HG03378 (cell line): ENCODE measurements around the gene MYL12B.

Experiments used
- ATAC-seq: cut with Tn5 transposase; IDR thresholded peaks from one replicate; pipeline ENCODE4 v1.9.1; 2021; ENCODE audit warnings: mild to moderate bottlenecking, moderate library complexity; ENCODE audit not compliant: unreplicated experiment

Gene MYL12B

DNA sequence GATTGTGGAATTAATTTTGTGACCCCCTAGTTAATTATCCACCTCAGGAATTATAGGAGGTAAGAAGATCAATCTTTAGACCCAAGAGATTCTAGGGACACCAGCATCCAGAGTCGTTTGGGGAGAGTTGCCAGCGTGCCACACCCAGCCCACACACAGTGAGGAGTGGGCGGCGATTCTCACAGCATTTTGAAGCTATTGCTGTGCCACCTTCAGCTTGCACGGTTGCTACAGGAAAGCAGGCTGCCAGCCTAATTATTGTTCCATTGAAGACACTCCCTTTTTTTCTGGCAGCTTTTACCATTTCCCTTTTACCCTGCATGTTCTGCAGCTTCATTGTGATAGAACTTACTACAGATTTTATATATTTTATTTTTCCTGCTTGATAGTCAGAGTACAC, 27.5 kb upstream of the MYL12B start:
- ATAC-seq: no peak

DNA sequence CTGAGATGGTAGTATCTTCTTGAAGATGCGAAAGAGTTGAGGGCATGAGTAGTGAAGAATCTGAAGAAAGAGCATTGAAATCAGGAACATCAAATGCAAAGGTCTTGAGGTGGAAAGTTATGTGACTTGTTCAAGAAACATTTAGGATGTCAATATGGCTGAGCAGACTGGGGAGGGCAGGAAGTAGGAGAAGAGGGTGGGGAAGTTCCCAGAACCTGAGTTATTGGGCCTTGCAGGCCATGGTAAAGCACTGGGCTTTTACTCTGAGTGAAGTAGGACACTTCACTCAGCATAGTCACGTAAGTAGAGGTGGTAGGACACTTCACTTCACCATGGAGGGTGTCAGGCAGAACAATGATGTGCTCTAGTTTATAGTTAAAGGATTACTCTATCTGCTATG, 26.1 kb upstream of the MYL12B start:
- no peak for ATAC-seq

DNA sequence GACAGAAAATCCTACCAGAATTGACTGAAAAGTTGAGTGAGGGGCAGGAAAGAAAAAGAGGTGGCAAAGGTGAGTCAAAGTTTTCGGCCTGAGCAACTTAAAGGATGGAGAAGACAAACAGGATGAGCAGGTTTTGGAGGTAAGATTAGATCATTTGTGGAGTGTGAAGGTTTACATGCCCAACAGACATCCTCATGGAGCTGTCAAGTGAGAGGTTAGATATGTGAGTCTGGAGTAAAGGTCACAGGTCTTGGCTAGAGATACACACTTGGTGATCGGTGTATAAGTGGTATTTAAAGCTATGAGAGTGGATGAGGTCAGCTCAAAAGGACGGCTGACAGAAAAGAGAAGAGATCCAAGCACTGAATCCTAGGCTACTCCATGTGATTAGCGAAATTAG, 25.5 kb upstream of the MYL12B start:
- ATAC-seq: no peak

DNA sequence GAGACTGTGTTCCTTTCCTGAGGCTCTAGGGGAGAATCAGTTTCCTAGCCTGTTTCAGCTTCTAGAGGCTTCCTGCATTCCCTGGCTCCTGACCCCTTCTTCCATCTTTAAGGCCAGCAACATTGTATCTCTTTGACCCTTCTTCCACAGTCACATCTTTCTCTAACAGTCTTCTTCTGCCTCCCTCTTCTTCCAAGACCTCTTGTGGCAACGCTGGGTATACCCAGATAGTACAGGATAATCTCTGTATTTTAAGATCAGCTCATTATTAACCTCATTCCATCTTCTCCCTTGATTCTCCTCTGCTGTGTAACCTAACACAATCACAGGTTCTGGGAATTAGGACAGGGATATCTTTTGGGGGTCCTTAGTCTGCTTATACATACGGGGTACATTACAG, 23.2 kb upstream of the MYL12B start:
- no peak for ATAC-seq

DNA sequence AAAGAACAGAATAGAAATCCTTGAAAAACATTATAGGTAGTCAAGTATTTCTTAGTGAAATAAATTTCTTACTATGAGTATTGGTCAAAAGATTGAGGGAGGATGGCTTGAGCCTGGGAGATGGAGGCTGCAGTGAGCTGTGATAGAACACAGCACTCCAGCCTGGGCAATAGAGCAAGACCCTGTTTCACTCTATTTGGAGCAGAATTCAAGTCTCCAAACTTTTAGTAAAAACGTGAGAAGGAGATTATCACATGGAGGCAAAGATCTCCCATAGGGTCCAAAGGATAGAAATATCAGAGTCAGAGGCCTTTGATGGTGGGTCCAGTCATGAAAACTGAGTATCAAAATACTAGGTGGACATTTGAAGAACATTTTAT, 16.8 kb upstream of the MYL12B start:
- no peak for ATAC-seq

DNA sequence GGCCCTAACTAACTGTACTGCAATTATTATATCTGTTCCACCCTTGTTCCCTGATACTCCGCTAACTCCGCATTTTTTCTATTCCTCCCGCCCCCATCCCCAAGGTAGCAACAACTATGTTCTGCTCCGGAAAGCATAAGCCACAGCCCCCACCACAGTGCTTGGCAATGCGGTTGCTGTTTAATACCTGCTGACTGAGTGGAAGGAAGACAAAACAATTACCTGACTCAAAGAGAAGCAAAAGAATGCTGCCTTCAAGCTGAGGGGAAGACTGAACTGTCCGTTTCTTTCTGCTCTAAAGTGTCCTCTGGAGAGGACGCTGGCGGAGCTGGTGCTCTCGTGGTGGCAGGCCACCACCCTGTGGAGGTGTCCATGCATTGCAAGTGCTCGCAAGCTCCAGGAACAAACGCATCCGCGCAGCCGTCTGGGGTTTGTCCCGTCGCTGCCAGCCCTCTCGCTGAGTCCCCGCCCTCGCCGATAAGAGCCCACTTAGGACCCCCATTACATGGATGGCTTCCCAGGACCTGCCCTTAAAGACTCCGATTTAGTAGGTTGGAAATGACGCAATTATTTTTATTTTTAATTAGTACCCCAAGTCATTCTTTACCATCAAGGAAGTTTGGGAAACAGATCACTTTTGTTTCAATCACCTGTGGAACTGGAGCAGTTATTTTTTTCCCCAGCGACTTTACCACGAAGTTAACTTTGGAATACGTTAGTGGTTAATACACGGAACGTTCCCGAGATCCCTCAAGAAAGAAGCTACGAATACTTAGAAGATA, 15.9 kb upstream of the MYL12B start:
- peak; percentile 46 for ATAC-seq

DNA sequence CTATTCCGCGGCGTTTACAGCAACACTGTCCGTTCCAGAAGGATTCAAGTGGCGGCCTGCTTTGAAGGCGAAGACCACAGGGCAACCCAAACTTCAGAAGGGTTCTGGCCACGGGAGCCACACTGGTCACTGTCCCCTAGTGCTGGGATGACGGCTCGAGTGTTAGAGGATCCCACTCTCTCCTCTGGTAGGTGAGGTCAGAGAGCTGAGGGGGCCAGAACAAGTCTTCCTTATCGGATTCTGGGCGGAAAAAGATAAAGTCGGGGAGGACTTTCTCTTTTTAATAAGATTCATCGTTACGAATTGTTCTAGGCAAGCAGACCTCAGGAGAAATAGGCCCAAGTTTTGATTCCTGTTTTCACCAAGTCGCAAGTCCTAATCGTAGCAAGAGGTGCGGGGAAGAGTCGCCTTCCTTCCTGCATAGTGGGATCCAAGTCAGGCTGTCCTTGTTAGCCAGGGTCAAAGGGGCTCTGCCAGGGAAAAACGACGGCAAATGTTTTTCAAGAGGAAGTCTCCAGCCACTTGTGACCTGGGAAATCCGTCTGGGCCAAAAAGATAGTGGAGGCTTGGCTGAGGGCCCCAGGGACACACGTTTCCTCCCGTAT, 15.2 kb upstream of the MYL12B start:
- no peak for ATAC-seq

DNA sequence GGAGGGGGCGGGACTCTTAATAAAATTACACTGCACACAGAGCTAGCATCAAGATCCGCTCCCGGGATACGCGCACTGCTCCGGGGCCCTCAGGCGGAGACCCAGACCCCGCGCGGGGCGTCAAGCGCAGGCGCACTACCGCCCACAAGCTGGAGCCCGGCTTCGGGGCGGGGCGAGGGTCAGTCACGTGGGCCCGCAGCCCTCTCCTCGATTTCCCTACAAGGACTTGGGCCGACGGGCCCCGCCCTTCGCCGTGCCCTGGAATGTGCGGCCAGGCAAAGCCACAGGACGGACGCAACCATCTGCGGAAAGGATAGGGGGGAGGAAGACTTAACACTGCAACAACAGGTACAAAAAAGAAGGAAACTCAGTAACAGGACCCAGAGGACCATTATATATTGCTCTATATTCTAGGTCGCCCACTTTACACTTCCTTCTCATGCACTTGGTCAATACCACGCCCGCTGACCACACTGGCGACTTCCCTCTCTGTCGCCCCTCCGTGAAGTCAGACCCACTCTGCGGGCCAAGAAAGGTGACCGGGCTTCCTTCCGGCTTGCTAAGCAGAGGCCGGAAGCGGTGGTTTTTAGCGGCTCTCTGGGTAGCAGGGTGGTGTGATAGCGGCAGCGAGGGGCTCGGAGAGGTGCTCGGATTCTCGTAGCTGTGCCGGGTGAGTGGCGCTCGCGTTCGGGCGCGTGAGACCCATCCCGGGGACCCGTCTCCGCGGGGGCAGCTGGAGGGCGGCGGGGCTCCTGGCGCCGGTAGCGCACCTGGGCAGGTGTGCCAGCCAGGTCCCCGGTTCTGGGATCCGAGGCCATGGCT, 14.5 kb upstream of the MYL12B start, which contains the start of gene MYL12A:
Gene MYL12A, plus strand, starts transcription at position 562 of the 822 bp plus-strand sequence. CDS start 5,447 bp downstream, outside the sequence.
- peak; percentile 81 for ATAC-seq

DNA sequence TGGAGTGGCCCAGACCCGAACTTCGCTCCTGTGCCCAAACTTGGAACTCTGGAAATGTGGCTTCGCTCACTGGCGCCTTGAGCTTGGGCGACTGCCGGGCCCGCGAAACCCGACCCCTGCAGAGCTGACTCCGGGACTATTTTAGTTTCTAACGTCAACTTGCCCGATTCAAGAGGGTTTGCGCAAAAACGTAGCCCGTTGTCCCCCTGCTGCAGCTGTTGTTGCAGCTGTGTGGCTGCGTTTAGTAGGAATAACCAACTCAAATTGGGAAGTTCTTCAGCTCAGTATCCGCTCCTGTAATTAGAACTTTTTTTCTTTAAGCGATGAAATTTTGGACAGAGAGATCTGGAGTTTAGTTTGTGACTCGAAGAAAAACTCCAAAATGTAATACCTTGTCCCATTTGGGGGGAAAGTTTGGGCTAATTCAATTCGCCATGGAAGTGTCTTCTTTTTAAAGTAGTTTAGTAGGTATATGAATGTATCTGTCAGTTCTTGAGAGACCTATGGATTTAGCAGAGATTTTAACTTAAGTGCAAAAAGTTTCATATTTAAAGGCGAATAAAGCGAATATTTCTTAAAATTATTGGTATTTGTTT, 13.8 kb upstream of the MYL12B start:
- ATAC-seq: no peak

DNA sequence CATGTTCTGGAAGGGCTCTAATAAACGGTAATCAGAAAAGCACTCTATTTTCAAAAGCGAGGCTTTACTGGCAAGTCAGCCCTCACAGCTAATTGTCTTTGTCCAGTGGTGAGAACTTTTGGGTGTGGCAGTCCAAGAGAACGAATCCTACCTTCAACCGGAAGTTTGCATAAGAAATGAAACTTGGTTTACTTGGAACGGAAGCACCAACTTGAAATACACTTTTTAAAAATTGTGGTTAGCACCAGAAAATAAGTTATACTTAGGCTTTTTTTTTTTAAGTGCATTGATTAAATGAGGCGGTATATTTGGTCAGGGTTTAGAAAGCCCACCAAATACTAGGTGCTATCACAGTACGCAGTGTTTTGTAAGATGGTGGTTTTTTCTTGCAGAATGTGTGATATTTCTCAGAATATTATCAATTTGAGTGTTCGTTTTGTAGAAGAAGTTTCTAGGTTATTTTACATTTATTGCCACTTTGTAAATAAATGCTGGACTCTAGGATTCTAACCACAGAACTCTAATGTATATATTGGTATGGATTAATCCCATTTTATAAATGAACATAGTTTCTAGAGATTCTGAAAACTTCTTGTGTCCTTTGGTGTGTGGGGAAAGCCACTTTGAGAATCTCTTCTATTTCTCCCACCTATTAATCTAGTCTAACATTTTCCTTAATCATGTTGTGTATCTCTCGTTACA, 13.1 kb upstream of the MYL12B start:
- no peak for ATAC-seq

DNA sequence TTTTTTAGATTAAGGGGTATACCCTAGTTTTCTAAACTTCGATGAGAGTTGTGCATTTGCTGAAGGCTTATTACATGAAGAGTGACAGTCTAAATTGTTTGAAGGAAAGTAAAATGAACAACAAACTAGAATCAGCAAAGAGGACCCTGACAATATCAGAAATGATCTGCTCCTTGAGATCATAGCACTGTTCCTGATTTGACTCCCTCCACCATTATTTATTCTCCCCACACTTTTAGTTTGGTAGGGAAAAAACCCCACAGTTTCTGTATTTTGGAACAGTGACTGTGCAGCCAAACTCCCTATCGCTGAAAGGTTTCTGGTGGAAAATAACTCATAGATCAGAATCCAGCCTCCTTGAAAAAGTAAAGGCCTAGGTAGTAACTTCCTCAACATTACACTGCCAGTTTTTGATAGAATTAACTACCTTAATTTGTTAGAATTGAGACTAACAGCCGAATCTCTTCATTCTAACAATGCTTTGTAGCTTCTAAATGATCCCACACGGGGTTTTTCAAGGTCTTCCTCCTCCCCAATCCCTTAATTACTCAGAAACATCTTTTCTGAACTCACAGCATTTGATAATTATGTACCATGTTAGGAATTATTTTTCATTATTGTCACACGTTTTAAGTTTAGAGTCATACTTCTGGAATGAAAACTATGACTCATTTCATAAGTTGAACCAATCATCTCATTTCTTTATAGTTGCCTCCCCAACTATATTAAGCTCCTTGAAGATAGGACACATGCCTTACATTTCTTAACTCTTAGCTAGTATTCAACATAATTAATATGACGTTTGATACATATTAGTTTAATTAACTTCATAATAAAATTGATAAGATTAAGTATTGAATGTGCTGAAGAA, 11.5 kb upstream of the MYL12B start:
- no peak for ATAC-seq

DNA sequence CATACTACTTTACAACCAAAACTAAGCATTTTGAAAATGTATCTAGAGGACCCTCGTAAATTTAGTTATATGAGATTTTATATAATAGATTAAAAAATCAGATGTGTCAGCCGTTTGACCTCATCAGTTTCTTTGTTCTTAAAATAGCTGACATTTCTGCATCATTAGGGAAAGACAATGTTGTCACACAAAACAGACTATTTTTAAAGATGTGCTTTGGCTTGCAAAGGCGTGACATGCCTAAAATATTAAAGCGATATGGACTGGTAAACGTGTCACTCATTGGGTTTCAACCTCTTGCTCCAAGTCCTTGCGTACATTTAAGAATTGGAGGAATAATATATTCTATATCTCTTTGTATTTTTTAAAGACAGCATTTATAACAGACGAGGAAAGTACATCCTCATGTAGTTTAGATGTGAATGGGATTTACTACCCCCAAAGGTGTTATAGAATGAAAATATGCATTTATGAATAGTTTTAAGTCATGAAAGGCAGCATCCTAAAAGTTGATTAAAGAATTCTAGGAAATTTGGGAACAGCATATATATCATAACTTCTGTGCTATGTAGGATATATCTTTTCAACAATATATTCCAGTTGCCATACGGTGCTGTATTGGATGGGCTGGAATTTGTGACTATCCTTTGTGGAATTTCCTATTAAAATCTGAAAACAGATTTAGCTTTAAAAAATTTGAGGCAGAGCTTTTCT, 10.5 kb upstream of the MYL12B start:
- ATAC-seq: no peak

DNA sequence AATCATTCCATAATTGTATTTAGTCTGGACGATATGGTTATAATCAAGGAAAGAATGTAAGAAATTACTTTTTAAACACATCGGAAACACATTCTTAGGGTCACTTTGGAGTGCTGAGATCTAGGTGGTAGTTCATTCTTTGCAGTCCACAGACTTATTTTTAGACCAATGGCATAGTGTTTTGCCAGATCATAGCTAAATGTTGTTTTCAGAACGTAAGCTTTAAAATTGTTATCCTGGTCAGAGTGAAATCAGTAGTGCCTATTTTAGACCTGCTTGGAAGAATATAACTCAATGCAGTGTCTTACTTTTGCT, 10.0 kb upstream of the MYL12B start:
- ATAC-seq: no peak

DNA sequence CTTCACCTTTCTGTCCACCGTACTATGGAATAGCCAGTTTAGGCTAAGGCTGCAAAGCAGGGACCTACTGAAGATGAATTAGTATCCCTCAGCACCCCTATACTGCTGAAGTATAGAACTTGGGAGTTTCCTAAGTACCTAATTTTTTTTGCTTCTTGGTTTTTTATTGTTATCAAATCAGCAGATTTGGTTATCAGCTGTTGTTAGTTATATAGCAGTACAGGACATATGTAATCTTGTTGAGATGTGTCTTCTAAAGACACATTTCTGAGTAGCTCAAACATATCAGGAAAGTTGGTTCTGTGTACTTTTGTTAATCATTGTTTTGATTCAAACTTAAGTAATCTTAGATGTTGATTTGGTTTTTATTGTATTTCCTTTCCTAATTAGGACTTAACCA, 9.1 kb upstream of the MYL12B start:
- ATAC-seq: no peak

DNA sequence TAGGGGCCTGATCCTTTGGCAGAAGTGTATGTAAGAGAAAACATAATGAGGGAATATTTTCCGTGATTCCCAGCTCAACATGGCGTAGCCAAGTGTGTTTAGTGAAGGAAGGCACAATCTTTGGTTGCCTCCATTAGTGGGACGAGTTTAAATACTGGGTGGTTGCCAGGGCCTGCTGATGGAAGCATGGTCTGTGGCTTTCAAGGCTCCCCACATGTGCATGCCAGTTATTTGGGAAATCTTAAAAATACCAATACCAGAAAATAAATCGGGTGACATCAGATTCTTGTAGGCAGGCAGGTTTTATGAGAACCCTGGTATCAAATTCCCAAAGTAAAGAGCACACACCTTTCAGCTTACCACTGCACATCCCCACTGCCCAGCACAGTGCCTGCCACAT, 7.2 kb upstream of the MYL12B start:
- no peak for ATAC-seq

DNA sequence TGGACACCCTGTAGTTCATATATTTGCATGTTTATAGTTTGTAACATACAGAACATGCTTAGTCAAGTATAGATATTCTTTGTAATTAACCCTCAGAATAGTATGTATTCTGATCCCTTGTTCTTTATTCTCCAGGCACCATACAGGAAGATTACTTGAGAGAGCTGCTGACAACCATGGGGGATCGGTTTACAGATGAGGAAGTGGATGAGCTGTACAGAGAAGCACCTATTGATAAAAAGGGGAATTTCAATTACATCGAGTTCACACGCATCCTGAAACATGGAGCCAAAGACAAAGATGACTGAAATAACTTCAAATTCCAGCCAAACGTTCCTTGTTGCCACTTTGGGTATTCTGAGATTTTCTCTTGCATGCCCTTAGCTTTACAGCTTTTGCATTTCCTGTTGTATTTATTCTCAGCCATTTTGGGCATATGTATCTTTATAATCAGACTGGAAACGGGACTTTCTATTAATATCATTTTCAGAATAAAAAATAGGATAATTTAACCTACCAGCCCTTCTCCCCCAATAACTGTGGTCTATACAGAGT, 6.2 kb upstream of the MYL12B start:
- no peak for ATAC-seq

DNA sequence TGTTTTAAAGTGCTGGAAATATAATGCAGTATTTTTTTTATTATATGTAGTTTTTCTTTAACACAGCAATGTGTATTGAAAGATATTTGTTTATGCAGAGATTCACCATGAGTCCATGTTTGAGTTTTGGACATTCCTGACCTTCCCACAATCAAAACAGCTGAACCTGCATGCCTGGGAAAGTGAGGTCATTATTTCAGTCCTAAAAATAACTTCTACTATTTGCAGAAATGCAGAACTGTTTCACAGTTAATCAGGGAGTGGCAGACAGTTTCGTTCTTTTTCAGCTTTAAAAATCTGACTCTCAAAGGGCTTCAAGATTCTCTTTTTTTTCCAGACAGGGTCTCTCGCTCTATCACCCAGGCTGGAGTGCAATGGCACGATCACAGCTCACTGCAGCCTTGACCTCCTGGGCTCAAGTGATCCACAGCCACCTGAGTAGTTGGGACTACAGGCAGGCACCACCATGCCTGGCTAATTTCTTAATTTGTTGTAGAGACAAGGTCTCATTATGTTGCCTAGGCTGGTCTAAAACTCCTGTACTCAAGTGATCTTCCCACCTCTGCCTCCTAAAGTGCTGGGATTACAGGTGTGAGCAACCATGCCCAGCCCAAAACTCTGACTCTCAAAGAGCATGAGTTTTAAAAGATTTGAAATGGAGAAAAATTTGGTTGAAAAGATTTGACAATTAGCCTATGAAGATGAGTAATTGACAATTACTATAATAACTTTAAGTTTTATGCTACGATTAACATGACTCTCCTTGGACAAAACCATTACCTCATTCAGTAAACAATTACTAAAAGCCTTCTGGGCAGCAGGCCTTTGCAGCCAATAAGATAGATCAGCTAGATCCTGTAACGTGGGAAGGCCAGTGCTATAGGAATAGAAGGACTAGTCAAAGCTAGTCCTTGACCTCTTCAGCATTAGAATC, 5.0 kb upstream of the MYL12B start:
- ATAC-seq: no peak

DNA sequence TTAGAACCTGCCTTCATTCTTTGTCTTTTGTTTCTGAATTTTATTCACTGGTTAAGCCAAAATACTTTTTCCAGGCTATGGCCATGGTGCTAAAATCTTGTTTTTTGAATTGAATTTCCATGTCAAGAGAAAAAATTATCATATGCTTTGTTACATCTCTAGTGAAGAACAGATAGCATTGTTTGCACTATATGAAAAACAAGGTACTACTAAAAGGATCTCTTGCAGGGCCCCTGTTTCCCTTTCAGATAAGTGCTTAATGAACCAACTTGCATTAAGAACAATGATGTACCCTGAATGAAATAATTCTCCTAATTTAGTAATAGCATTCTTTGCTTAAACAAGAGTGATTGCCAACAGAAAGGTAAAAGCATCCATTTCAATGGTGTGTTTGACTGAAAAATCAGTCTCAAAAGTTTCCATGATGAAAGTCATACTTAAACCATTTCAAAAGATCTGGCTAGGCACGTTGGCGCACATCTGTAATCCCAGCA, 4.3 kb upstream of the MYL12B start:
- ATAC-seq: no peak
